HepG2 (cell line): Measurements from ENCODE around the gene KRTCAP3. TPM values are rescaled to one million over a fixed set of nuclear protein-coding genes. Genes with fewer than 3 reads are reported as not detected.

Experiments
- CHD4 ChIP-seq: fragments of 200-600 bp; sonication (generic); IDR thresholded peaks from 2 replicates; pipeline ENCODE4 v1.7.0; 2017; ENCODE audit warnings: mild to moderate bottlenecking, low read length, borderline replicate concordance
- ERF ChIP-seq: IDR thresholded peaks from 2 replicates; pipeline ENCODE4 v1.6.1; 2018; ENCODE audit warnings: missing biosample characterization, missing genetic modification reagents
- MIER2 ChIP-seq: IDR thresholded peaks from 2 replicates; pipeline ENCODE4 v1.6.1; 2016; ENCODE audit warnings: missing biosample characterization, missing genetic modification reagents
- MXD1 ChIP-seq: sonication (generic); formaldehyde crosslinking; IDR thresholded peaks from 2 replicates; pipeline ENCODE4 v1.4.0; 2020; ENCODE audit warnings: mild to moderate bottlenecking, missing genetic modification reagents
- NKX3-1 ChIP-seq: sonication (generic); formaldehyde crosslinking; IDR thresholded peaks from 2 replicates; pipeline ENCODE4 v1.5.0; 2020; ENCODE audit warnings: missing genetic modification reagents
- PAWR ChIP-seq: sonication (generic); formaldehyde crosslinking; IDR thresholded peaks from 2 replicates; pipeline ENCODE4 v1.4.0; 2020; ENCODE audit warnings: missing genetic modification reagents, mild to moderate bottlenecking, borderline replicate concordance
- RXRA ChIP-seq: sonication (generic); formaldehyde crosslinking; IDR thresholded peaks from 2 replicates; pipeline ENCODE4 v1.5.1; 2020; ENCODE audit warnings: missing genetic modification reagents
- SIX4 ChIP-seq: sonication (generic); formaldehyde crosslinking; IDR thresholded peaks from 2 replicates; pipeline ENCODE4 v1.4.0; 2020; ENCODE audit warnings: missing genetic modification reagents
- TCF12 ChIP-seq, 2 experiments: fragments of 450-650 bp in 1 of 2; sonication (generic) in 1 of 2; formaldehyde crosslinking in 1 of 2; IDR thresholded peaks; 2 replicates each; pipeline versions ENCODE4 v1.6.1 to v1.8.0; 2017 to 2022; ENCODE audit warnings: antibody characterized with exemption in 1 of 2, mild to moderate bottlenecking in 1 of 2, missing genetic modification reagents in 1 of 2, moderate library complexity in 1 of 2
- ZNF138 ChIP-seq: sonication (generic); formaldehyde crosslinking; IDR thresholded peaks from 2 replicates; pipeline ENCODE4 v1.5.0; 2020; ENCODE audit warnings: mild to moderate bottlenecking, low read depth, missing genetic modification reagents
- ZNF3 ChIP-seq: IDR thresholded peaks from 2 replicates; pipeline ENCODE4 v1.7.0; 2017; ENCODE audit warnings: inconsistent platforms
- ZNF432 ChIP-seq: sonication (generic); formaldehyde crosslinking; IDR thresholded peaks from 2 replicates; pipeline ENCODE4 v1.5.0; 2020; ENCODE audit warnings: missing genetic modification reagents, mild to moderate bottlenecking, borderline replicate concordance
- ZNF484 ChIP-seq: sonication (generic); formaldehyde crosslinking; IDR thresholded peaks from 2 replicates; pipeline ENCODE4 v1.5.1; 2020; ENCODE audit warnings: mild to moderate bottlenecking, low read depth, missing genetic modification reagents, borderline replicate concordance
- ZNF619 ChIP-seq: sonication (generic); formaldehyde crosslinking; IDR thresholded peaks from 2 replicates; pipeline ENCODE4 v1.4.0; 2020; ENCODE audit warnings: mild to moderate bottlenecking, missing genetic modification reagents
- ZNF709 ChIP-seq: sonication (generic); formaldehyde crosslinking; IDR thresholded peaks from 2 replicates; pipeline ENCODE4 v1.5.0; 2020; ENCODE audit warnings: mild to moderate bottlenecking, missing genetic modification reagents
- ZNF777 ChIP-seq: sonication (generic); formaldehyde crosslinking; IDR thresholded peaks from 2 replicates; pipeline ENCODE4 v1.4.0; 2020; ENCODE audit warnings: missing genetic modification reagents
- polyA plus RNA-seq, 8 experiments: library from polyadenylated mRNA; depleted of rRNA in 3 of 8; stranded (reverse) in 7 of 8; unstranded in 1 of 8; fragments of >200 nt; fragmentation: Illumina TruSeq in 4 of 8; extraction: Trizol in 4 of 8; gene quantifications; 2 replicates each; pipeline versions ENCODE4 v1.2.1 to v1.2.3, GENCODE V29; 2011 to 2016; ENCODE audit warnings: low read depth in 4 of 8, missing spikeins in 1 of 8, mixed read lengths in 1 of 8; ENCODE audit not compliant: insufficient read depth in 1 of 8
- total RNA-seq, 5 experiments: library from RNA; depleted of rRNA; stranded (reverse); fragments of >200 nt; fragmentation: Illumina TruSeq; extraction: Trizol; gene quantifications; 2 replicates each; pipeline ENCODE4 v1.2.3, GENCODE V29; 2016; ENCODE audit warnings: low read depth in 1 of 5
- TF ChIP-seq, protein P1 (sequence below): sonication (generic); formaldehyde crosslinking; IDR thresholded peaks from 2 replicates; pipeline ENCODE4 v1.5.0; 2020; ENCODE audit warnings: mild to moderate bottlenecking, missing genetic modification reagents, borderline replicate concordance
- TF ChIP-seq, protein P2 (sequence below): sonication (generic); formaldehyde crosslinking; IDR thresholded peaks from 2 replicates; pipeline ENCODE4 v1.5.0; 2020; ENCODE audit warnings: mild to moderate bottlenecking, missing genetic modification reagents, moderate library complexity
- TF ChIP-seq, protein P3 (sequence below): sonication (generic); formaldehyde crosslinking; IDR thresholded peaks from 2 replicates; pipeline ENCODE4 v1.5.0; 2020; ENCODE audit warnings: missing genetic modification reagents

The KRTCAP3 gene
- total and polyA plus RNA-seq, 2 of the 13 experiments (the other 11 are each of a cell fraction or from before 2014, with no cell fraction given): 2.1 to 4.5 TPM

DNA sequence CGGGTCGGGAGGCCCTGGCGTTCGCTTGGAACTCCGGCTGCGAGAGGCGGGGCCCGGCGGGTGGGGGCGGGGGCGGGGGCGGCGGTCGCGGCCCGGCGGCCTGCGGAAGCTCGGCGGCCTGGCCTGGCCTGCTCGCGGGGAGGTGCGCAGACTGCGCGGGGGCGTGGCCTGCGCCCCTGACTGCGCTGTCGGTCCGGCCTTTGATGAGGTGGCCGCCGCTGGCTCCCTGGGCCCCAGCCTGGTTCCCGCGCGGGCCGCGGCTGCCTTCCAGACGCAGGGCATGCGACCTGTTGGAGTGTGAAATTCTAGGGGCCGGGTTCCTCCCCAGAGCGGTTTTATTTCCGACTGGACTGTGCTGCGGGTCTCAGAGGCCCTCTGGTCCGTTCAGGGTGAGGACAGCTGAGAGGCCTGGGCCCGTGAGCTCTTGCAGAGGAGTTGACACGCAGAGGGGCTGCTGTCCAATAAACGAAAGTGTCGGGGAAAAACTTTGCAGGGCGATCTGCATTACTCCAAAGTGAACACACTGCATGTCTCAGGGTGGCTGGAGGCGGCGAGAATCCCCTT is 13.1 kb upstream of the KRTCAP3 start (continued):
- TF ChIP-seq, protein P1, sequence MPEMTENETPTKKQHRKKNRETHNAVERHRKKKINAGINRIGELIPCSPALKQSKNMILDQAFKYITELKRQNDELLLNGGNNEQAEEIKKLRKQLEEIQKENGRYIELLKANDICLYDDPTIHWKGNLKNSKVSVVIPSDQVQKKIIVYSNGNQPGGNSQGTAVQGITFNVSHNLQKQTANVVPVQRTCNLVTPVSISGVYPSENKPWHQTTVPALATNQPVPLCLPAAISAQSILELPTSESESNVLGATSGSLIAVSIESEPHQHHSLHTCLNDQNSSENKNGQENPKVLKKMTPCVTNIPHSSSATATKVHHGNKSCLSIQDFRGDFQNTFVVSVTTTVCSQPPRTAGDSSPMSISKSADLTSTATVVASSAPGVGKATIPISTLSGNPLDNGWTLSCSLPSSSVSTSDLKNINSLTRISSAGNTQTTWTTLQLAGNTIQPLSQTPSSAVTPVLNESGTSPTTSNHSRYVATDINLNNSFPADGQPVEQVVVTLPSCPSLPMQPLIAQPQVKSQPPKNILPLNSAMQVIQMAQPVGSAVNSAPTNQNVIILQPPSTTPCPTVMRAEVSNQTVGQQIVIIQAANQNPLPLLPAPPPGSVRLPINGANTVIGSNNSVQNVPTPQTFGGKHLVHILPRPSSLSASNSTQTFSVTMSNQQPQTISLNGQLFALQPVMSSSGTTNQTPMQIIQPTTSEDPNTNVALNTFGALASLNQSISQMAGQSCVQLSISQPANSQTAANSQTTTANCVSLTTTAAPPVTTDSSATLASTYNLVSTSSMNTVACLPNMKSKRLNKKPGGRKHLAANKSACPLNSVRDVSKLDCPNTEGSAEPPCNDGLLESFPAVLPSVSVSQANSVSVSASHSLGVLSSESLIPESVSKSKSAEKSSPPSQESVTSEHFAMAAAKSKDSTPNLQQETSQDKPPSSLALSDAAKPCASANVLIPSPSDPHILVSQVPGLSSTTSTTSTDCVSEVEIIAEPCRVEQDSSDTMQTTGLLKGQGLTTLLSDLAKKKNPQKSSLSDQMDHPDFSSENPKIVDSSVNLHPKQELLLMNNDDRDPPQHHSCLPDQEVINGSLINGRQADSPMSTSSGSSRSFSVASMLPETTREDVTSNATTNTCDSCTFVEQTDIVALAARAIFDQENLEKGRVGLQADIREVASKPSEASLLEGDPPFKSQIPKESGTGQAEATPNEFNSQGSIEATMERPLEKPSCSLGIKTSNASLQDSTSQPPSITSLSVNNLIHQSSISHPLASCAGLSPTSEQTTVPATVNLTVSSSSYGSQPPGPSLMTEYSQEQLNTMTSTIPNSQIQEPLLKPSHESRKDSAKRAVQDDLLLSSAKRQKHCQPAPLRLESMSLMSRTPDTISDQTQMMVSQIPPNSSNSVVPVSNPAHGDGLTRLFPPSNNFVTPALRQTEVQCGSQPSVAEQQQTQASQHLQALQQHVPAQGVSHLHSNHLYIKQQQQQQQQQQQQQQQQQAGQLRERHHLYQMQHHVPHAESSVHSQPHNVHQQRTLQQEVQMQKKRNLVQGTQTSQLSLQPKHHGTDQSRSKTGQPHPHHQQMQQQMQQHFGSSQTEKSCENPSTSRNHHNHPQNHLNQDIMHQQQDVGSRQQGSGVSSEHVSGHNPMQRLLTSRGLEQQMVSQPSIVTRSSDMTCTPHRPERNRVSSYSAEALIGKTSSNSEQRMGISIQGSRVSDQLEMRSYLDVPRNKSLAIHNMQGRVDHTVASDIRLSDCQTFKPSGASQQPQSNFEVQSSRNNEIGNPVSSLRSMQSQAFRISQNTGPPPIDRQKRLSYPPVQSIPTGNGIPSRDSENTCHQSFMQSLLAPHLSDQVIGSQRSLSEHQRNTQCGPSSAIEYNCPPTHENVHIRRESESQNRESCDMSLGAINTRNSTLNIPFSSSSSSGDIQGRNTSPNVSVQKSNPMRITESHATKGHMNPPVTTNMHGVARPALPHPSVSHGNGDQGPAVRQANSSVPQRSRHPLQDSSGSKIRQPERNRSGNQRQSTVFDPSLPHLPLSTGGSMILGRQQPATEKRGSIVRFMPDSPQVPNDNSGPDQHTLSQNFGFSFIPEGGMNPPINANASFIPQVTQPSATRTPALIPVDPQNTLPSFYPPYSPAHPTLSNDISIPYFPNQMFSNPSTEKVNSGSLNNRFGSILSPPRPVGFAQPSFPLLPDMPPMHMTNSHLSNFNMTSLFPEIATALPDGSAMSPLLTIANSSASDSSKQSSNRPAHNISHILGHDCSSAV: no peak
- TF ChIP-seq TCF12 (IDR thresholded peaks at IDR 0.05): no peak
- no peak for TF ChIP-seq TCF12 (CRISPR knock-in tag; IDR thresholded peaks at IDR 0.05)
- no peak for TF ChIP-seq ERF (CRISPR knock-in tag)
- TF ChIP-seq SIX4: no peak
- TF ChIP-seq CHD4: no peak
- no peak for TF ChIP-seq ZNF619 (CRISPR knock-in tag)
- no peak for TF ChIP-seq ZNF3
- peak; percentile 22; the same call in 1 of the 2 replicates for TF ChIP-seq ZNF777 (CRISPR knock-in tag)
- peak; percentile 78; the same call in 1 of the 2 replicates for TF ChIP-seq NKX3-1 (CRISPR knock-in tag)
- TF ChIP-seq RXRA (CRISPR knock-in tag): peak; percentile 45; the same call in 1 of the 2 replicates
- TF ChIP-seq ZNF484 (CRISPR knock-in tag): peak; percentile 59; the same call in 1 of the 2 replicates
- TF ChIP-seq MIER2: peak; percentile 42; the same call in 1 of the 2 replicates
- TF ChIP-seq, protein P2, sequence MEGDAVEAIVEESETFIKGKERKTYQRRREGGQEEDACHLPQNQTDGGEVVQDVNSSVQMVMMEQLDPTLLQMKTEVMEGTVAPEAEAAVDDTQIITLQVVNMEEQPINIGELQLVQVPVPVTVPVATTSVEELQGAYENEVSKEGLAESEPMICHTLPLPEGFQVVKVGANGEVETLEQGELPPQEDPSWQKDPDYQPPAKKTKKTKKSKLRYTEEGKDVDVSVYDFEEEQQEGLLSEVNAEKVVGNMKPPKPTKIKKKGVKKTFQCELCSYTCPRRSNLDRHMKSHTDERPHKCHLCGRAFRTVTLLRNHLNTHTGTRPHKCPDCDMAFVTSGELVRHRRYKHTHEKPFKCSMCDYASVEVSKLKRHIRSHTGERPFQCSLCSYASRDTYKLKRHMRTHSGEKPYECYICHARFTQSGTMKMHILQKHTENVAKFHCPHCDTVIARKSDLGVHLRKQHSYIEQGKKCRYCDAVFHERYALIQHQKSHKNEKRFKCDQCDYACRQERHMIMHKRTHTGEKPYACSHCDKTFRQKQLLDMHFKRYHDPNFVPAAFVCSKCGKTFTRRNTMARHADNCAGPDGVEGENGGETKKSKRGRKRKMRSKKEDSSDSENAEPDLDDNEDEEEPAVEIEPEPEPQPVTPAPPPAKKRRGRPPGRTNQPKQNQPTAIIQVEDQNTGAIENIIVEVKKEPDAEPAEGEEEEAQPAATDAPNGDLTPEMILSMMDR: no peak
- peak; percentile 95; the same call in 1 of the 2 replicates for TF ChIP-seq PAWR (CRISPR knock-in tag)
- TF ChIP-seq ZNF138 (CRISPR knock-in tag): no peak
- TF ChIP-seq ZNF709 (CRISPR knock-in tag): no peak
- TF ChIP-seq ZNF432 (CRISPR knock-in tag): no peak
- peak; percentile 75; the same call in 1 of the 2 replicates for TF ChIP-seq MXD1 (CRISPR knock-in tag)
- TF ChIP-seq, protein P3, sequence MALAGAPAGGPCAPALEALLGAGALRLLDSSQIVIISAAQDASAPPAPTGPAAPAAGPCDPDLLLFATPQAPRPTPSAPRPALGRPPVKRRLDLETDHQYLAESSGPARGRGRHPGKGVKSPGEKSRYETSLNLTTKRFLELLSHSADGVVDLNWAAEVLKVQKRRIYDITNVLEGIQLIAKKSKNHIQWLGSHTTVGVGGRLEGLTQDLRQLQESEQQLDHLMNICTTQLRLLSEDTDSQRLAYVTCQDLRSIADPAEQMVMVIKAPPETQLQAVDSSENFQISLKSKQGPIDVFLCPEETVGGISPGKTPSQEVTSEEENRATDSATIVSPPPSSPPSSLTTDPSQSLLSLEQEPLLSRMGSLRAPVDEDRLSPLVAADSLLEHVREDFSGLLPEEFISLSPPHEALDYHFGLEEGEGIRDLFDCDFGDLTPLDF (CRISPR knock-in tag): peak; percentile 84
